NT2/D1 (cell line): ENCODE data around the gene CHP2.

Source experiments
- SUZ12 ChIP-seq: IDR thresholded peaks from 2 replicates; pipeline ENCODE4 v1.6.1; 2011; ENCODE audit not compliant: insufficient read length, insufficient read depth; ENCODE audit errors: extremely low read depth
- YY1 ChIP-seq: IDR thresholded peaks from 2 replicates; pipeline ENCODE4 v1.6.1; 2011; ENCODE audit not compliant: insufficient read length, insufficient read depth
- ZNF274 ChIP-seq: IDR thresholded peaks from 2 replicates; pipeline ENCODE4 v1.6.1; 2011; ENCODE audit warnings: mild to moderate bottlenecking, low read depth, low read length

DNA sequence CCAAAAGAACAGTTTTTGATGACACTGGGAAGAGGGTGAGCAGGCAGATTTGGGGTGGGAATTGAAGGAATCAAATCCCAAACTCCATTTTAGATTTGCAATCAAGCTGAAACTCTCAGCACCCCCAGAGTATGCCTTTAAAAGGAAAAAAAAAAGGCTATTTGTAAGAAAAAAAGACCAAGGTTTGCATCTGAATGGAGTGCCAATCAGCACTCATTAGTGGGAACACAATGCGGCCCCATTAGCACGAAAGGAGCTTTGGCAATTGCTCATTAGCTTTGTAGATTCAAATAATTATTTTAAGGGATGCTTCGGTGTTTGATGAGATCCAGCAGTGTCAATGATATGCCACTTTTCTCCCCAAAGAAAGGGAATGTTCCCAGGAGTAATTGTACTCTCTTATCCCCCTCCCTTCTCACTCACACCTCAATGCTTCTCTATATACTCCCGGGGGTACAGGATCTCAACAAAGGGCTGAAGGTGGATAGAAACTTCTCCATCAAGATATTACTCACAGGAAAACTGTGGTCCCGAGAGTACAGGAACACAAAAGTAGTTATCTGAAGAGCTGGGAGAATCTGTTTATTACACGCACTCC lies 32.2 kb downstream of the CHP2 start:
- TF ChIP-seq YY1: no peak
- no peak for TF ChIP-seq ZNF274
- no peak for TF ChIP-seq SUZ12
